HG02610 (cell line): ENCODE data around the gene STK31.
"Not testable (repeated sequence)": the region's sequence is repeated elsewhere in the genome, so short reads cannot be mapped to it uniquely, and the experiment has no call there.

Experiments used
- ATAC-seq: cut with Tn5 transposase; IDR thresholded peaks from one replicate; pipeline ENCODE4 v1.9.1; 2021; ENCODE audit warnings: mild to moderate bottlenecking, moderate library complexity; ENCODE audit not compliant: unreplicated experiment

The STK31 gene

DNA sequence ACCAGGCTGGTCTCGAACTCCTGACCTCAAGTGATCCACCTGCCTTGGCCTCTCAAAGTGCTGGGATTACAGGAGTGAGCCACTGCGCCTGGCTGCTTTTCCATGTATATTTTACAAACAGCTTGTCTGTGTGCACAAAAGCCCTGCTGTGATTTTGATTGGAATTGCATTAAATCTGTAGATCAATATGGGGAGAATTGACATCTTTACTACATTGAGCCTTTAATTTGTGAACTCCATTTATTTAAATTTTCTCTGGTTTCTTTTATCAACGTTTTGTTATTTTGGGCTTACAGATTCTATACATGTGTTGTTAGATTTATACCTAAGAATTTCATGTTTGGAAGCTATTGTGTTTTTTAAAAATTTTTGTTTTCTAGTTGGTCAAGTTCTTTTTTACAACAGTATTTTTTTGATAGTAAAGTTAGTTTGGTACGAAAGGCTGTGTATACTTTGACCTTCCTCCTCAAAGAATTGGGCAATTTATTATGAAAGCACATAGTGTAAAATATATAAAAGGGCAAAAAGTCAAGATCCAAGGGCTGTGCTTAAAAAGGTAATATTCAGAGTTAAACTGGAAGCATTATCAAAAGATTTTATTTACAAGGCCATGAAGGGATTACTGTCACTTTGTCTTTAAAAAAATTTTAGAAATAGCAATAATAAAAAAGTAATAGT, 92.8 kb downstream of the STK31 start:
- ATAC-seq, result no peak

DNA sequence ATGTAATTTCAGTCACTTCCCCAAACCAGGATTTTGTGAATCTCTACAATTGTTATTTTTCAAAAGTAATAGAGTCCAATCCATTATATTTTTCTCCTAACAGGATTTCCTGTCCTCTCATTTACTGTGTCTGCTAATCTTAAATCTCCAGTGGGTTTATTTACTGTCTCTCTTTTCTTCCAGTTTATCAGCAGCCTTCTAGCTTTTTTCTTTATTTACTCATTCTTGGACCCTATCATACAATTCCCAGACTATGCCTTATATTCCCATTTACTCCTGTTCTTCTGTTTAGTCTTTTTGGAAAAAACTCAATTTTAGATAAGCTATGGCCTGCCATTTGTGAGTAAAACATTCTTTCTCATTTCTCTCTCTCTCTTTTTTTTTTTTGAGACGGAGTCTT, 94.7 kb downstream of the STK31 start:
- no peak for ATAC-seq

DNA sequence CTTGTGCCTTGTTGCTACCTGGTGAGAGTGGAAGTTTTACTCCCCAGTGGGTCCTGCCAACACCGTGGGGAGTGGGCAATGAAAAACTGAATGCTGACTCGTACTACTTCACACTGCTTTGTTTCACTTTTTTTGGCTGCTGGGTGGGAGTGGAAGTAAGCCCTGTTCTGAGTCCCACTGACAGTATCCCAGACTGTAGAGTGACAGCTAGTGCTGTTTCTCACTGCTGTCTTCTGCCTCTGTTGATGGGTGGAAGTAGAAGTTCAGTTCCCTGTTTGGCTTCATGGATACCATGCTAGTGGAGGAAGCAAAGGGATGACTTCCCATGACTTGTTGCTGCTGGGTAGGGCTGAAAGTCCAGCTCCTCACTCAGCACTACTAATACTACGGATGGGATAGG, 98.4 kb downstream of the STK31 start:
- no peak for ATAC-seq

DNA sequence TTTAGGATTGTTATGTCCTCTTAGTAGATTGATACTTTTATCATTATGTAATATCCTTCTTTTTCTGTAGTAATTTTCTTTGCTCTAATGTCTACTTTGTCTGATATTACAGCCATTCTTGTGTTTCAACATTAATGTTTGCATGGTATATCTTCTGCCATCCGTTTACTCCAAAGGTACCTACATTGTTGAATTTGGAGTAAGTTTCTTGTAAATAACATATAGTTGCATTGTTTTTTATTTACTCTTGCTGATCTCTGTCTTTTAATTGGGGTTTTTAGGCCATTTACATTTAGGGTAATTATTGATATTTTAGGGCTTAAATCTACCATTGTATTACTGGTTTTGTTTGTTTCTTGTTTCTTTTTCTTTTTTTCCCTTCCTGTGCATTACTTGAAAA, 100.1 kb downstream of the STK31 start:
- no peak for ATAC-seq

DNA sequence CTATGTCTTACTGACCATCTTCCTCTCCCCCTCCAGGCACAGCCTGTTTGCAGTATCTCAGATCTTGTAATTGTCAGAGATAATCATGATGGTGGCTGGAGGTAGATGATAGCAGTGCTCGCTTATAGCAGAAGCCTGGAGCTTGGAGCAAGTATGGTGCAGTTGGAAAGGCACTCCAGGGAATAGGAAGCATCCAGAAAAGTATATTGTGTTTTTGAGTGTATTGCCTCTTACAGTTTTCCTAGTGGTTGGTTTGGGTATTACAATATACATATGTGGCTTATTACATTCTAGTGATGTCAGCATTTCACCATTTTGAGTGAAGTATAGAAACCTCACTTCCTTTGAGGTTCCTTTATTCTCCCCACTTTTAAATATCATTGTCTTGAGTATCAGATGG, 101.5 kb downstream of the STK31 start:
- no peak for ATAC-seq

DNA sequence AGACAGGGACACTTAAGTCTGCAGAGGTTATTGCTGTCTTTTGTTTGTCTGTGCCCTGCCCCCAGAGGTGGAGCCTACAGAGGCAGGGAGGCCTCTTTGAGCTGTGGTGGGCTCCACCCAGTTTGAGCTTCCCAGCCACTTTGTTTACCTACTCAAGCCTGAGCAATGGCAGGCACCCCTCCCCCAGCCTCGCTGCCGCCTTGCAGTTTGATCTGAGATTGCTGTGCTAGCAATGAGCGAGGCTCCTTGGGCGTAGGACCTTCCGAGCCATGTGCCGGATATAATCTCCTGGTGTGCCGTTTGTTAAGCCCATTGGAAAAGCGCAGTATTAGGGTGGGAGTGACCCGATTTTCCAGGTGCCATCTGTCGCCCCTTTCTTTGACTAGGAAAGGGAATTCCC, 118.1 kb downstream of the STK31 start:
- not testable (repeated sequence) for ATAC-seq

DNA sequence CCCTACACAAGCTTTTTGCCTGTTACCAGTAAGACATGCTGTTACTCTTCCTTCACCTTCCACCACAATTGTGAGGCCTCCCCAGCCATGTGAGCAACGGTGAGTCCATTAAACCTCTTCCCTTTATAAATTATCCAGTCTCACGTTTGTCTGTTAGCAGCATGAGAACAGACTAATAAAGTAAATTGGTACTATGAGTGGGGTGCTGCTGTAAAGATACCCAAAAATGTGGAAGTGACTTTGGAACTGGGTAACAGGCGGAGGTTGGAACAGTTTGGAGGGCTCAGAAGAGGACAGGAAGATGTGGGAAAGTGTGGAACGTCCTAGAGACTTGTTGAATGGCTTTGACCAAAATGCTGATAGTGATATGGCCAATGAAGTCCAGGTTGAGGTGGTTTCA, 122.7 kb downstream of the STK31 start:
- ATAC-seq, result not testable (repeated sequence)

DNA sequence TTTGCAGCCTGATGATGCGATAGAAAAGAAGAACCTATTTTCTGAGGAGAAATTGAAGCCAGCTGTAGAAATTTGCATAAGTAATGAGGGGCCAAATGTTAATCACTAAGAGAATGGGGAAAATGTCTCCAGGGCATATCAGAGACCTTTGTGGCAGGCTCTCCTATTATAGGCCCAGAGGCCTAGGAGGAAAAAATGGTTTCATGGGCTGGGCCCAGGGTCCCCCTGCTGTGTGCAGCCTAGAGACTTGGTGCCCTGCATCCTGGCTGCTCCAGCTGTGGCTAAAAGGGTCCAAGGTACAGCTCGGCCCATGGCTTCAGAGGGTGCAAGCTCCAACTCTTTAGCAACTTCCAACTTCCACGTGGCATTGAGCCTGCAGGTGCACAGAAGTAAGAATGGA, 123.4 kb downstream of the STK31 start:
- no peak for ATAC-seq

DNA sequence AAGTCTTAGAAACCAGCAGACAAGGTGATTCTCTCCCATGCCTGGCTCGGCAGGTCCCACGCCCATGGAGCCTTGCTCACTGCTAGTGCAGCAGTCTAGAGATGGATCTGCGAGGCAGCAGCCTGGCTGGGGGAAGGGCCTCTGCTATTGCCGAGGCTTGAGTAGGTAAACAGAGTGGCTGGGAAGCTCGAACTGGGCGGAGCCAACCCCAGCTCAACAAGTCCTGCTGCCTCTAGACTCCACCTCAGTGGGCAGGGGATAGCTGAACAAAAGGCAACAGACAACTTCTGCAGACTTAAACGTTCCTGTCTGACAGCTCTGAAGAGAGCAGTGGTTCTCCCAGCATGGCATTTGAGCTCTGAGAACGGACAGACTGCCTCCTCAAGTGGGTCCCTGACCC, 134.8 kb downstream of the STK31 start:
- not testable (repeated sequence) for ATAC-seq

DNA sequence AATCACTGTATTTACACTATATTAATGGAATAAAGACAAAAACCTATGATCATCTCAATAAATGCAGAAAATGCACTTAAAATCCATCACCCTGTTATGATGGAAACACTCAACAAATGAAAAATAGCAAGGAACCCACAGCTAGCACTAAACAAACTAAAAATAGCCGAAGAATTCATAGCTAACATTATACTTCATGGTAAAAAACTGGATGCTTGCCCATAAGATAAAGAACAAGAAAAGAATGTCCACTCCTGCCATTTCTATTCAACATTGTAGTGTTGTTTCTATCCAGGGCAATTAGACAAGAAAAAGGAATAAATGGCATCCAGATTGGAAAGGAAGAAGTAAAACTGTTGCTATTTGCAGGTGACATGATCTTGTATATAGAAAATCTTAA, 142.1 kb downstream of the STK31 start:
- ATAC-seq, result no peak

DNA sequence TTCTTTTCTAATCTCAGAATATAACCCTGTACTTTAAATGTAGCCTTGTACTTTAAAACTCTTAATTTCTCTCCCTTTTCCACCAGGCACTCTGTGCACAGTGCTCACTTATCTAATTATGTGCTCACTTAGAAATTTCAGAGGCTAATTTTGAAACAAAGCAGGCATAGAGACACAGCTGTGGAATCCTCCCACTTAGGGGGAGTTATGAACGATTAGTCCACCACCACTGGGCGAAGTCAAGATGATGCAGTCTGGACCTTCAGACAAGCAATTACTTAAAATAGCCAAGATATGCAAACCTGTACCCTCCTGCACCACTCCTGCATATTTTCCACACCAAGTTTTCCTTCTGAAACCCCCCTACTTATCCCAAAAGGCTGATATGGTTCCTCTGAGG, 143.0 kb downstream of the STK31 start:
- ATAC-seq, result no peak

DNA sequence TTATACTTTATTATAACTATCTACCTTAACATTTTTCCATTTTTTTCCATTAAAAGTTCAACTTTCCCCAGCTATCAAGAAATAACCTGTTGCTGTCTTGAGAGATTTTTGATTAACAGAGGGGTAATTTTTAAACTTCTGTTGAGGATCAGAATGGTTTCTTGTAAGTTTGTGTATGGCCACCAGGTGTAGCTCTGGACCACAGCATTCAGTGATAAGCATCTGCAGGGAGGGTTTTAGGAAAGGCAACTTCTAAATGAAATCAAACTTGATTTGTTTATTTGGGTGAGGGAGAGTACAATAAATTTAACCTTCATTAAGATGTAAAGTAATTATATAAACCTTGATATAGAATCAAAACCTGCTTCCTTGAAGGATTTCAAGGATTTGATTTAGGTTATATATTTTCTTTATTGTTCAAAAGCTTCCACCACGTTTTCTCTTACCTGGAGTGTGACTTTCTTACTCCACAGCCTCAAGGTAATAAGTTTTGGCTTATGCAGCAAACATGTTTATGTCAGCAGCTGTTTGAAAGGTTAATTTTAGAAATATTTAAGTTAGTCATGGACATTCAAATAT, 153.3 kb downstream of the STK31 start:
- ATAC-seq, result no peak

DNA sequence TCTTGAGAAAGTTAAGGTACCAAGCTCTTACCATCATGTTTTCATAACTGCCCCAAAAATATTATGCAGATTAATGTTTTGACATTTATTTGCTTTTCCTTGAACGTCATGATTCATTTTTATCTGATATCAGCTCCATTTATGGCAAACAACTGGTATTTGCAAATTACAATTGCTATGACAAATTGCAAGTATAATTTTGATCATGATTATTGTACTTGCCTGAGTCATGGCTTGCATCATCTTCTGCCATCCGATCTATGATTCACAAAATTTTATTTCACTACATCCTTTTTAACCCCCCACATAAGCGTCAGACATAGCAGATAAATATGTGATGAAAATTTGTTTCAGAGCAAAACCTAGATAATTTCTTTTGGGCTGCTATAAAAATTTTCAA, 155.0 kb downstream of the STK31 start:
- no peak for ATAC-seq

DNA sequence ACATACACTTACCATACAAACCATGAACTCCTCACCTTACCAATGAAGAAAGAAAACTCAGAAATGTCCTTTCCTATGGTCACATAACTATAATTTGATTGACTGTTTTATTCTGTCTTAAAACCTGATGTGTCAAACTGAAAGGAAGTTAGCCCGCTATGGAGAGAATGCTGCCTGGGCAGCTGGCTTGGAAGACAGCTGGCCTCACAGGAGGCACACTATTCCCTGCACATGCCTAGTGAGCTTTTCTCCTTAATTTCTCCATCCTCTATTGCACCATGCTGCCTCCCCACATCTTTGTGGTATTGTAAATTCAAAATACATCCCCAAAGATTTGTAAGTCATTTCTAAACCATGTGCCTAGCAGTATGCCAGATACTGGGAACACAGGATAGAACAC, 163.3 kb downstream of the STK31 start:
- no peak for ATAC-seq

DNA sequence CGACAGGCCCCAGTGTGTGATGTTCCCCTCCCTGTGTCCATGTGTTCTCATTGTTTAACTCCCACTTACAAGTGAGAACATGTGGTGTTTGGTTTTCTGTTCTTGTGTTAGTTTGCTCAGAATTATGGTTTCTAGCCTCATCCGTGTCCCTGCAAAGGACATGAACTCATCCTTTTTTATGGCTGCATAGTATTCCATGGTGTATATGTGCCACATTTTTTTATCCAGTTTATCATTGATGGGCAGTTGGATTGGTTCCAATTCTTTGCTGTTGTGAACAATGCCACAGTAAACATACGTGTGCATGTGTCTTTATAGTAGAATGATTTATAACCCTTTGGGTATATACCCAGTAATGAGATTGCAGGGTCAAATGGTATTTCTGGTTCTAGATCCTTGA, 166.5 kb downstream of the STK31 start:
- not testable (repeated sequence) for ATAC-seq
